Loucy (cell line): ENCODE results near the gene OR11L1.

ENCODE experiments used
- H2AFZ ChIP-seq: fragments of 200-600 bp; sonication (generic); 2 replicates; pipeline ENCODE4 v1.6.0; 2016; ENCODE audit warnings: antibody characterized with exemption, mild to moderate bottlenecking, low read length, moderate library complexity
- H3F3A ChIP-seq: fragments of 200-600 bp; 2 replicates; pipeline ENCODE4 v1.6.0; 2016; ENCODE audit warnings: antibody characterized with exemption, low read depth, mild to moderate bottlenecking
- H3K27me3 ChIP-seq: fragments of 200-600 bp; sonication (generic); 2 replicates; pipeline ENCODE4 v1.6.1; 2014; ENCODE audit warnings: low read length, mild to moderate bottlenecking; ENCODE audit not compliant: insufficient read depth, poor library complexity, severe bottlenecking
- H3K36me3 ChIP-seq: fragments of 200-600 bp; sonication (generic); 2 replicates; pipeline ENCODE4 v1.6.1; 2016; ENCODE audit warnings: low read length; ENCODE audit not compliant: insufficient read depth
- H3K4me1 ChIP-seq: fragments of 200-600 bp; sonication (generic); 2 replicates; pipeline ENCODE4 v1.5.1; 2014; ENCODE audit warnings: low read length, mild to moderate bottlenecking; ENCODE audit not compliant: insufficient read depth, poor library complexity, severe bottlenecking
- H3K4me2 ChIP-seq: fragments of 200-600 bp; sonication (generic); 2 replicates; pipeline ENCODE4 v1.6.0; 2014; ENCODE audit warnings: antibody characterized with exemption, low read length, low read depth, mild to moderate bottlenecking; ENCODE audit not compliant: poor library complexity, severe bottlenecking
- H3K4me3 ChIP-seq: fragments of 200-600 bp; sonication (generic); 2 replicates; pipeline ENCODE4 v1.5.1; 2014; ENCODE audit warnings: low read length, mild to moderate bottlenecking, mixed read lengths; ENCODE audit not compliant: poor library complexity, severe bottlenecking
- H3K79me2 ChIP-seq: fragments of 200-600 bp; sonication (generic); 2 replicates; pipeline ENCODE4 v1.6.1; 2014; ENCODE audit warnings: low read length; ENCODE audit not compliant: insufficient read depth
- H3K9ac ChIP-seq: fragments of 200-600 bp; sonication (generic); 2 replicates; pipeline ENCODE4 v1.6.0; 2014; ENCODE audit warnings: mild to moderate bottlenecking, low read depth, low read length, moderate library complexity; ENCODE audit not compliant: poor library complexity, severe bottlenecking
- H3K9me2 ChIP-seq: fragments of 200-600 bp; sonication (generic); replicated peaks from 2 replicates; pipeline ENCODE4 v1.6.1; 2016; ENCODE audit warnings: low read depth, low read length, mixed read lengths
- H3K9me3 ChIP-seq: fragments of 200-600 bp; sonication (generic); 2 replicates; pipeline ENCODE4 v1.6.1; 2014; ENCODE audit warnings: mild to moderate bottlenecking, antibody characterized with exemption, low read length, low read depth; ENCODE audit not compliant: insufficient read depth
- H4K20me1 ChIP-seq: fragments of 200-600 bp; sonication (generic); 2 replicates; pipeline ENCODE4 v1.6.0; 2014; ENCODE audit warnings: antibody characterized with exemption, low read length, mild to moderate bottlenecking; ENCODE audit not compliant: insufficient read depth, poor library complexity, severe bottlenecking
- CTCF ChIP-seq: fragments of 200-600 bp; sonication (generic); conservative IDR thresholded peaks from 2 replicates; pipeline ENCODE4 v1.5.1; 2014; ENCODE audit warnings: mild to moderate bottlenecking, antibody characterized with exemption, low read length
- EZH2phosphoT487 ChIP-seq: fragments of 200-600 bp; IDR thresholded peaks from 2 replicates; pipeline ENCODE4 v1.6.1; 2018; ENCODE audit warnings: antibody characterized with exemption, mild to moderate bottlenecking, moderate library complexity, borderline replicate concordance

The OR11L1 gene

GRCh38 chr1:247840818-247841217, 878 bp downstream of the OR11L1 start:
- Histone ChIP-seq H4K20me1 (no peaks in the 10 kb centered on the region), H3K36me3 (no peaks in the 10 kb centered on the region), H3K4me2 (no peak overlapping the region), H3K9me3 (no peaks in the 10 kb centered on the region), H3K4me1 (no peaks in the 10 kb centered on the region), H2AFZ (no peak overlapping the region), H3K79me2 (no peaks in the 10 kb centered on the region), H3K4me3 (no peak overlapping the region), H3K9ac (no peak overlapping the region), H3K27me3 (no peaks in the 10 kb centered on the region), H3F3A (no peaks in the 10 kb centered on the region), H3K9me2 (no peaks in the 10 kb centered on the region)
- TF ChIP-seq CTCF (no peak), EZH2phosphoT487 (no peak)

- Histone ChIP-seq H4K20me1 (no peaks in the 10 kb centered on the region), H3K9me3 (no peaks in the 10 kb centered on the region), H3K79me2 (no peaks in the 10 kb centered on the region), H3K27me3 (no peaks in the 10 kb centered on the region), H3K9ac (no peak overlapping the region), H3K36me3 (no peaks in the 10 kb centered on the region), H2AFZ (no peak overlapping the region), H3K4me3 (no peak overlapping the region), H3F3A (no peaks in the 10 kb centered on the region), H3K4me1 (no peaks in the 10 kb centered on the region), H3K9me2 (no peaks in the 10 kb centered on the region), H3K4me2 (no peak overlapping the region)
- TF ChIP-seq EZH2phosphoT487 (no peak), CTCF (no peak)
Measured at GRCh38 chr1:247833601-247834000, 8.1 kb downstream of the OR11L1 start.

GRCh38 chr1:247829656-247830055, 12.0 kb downstream of the OR11L1 start:
- Histone ChIP-seq H3K79me2 (no peaks in the 10 kb centered on the region), H3K9me3 (no peaks in the 10 kb centered on the region), H3K27me3 (no peaks in the 10 kb centered on the region), H3K4me1 (no peaks in the 10 kb centered on the region), H2AFZ (no peak overlapping the region), H3F3A (no peaks in the 10 kb centered on the region), H3K4me3 (no peak overlapping the region), H4K20me1 (no peaks in the 10 kb centered on the region), H3K36me3 (no peaks in the 10 kb centered on the region), H3K9me2 (no peaks in the 10 kb centered on the region), H3K9ac (no peak overlapping the region), H3K4me2 (no peak overlapping the region)
- TF ChIP-seq EZH2phosphoT487 (no peak), CTCF (no peak)
